Measurements from ENCODE around the gene NXPE1. TPM values are rescaled to one million over a fixed set of nuclear protein-coding genes. Genes with fewer than 3 reads are reported as not detected.
A peak's percentile ranks its signal among the peaks of the same experiment; 100 is the strongest.
"Not testable (repeated sequence)": the region's sequence is repeated elsewhere in the genome, so short reads cannot be mapped to it uniquely, and the experiment has no call there.

The NXPE1 gene
- total and polyA plus RNA-seq, 3 experiments from 2014 or later, result not detected

GRCh38 chr11:114604179-114604813, 44.6 kb upstream of the NXPE1 start:
- H3K4me3 Mint-ChIP-seq, result no peak overlapping the region
- Histone ChIP-seq H3K9me3 (ENCODE audit: low read length) (no peaks in the 10 kb centered on the region), H3K36me3 (ENCODE audit: insufficient read depth, low read length) (no peaks in the 10 kb centered on the region), H3K4me3 (ENCODE audit: low read length) (no peak overlapping the region), H3K4me1 (ENCODE audit: insufficient read depth, low read length) (no peaks in the 10 kb centered on the region), H3K27me3 (ENCODE audit: insufficient read depth, low read length, poor library complexity, severe bottlenecking) (no peaks in the 10 kb centered on the region), H3K27ac (ENCODE audit: low read depth, low read length) (no peak overlapping the region)
- no peak overlapping the region for H3K27ac Mint-ChIP-seq
- no peaks in the 10 kb centered on the region for H3K27me3 Mint-ChIP-seq
- POLR2A ChIA-PET, result no interaction called here
- no peaks in the 10 kb centered on the region for H3K36me3 Mint-ChIP-seq
- no peaks in the 10 kb centered on the region for H3K4me1 Mint-ChIP-seq
- DNase-seq, result no peak
- CTCF ChIA-PET, result no interaction called here
- peaks cover 0 to 2% (median 0%) of the 10 kb centered on the region in 5 donors for H3K9me3 Mint-ChIP-seq

- H3K4me3 ChIP-seq (ENCODE audit: low read length); CTCF ChIA-PET; H3K9me3 ChIP-seq (ENCODE audit: low read length); H3K27me3 ChIP-seq (ENCODE audit: insufficient read depth, low read length, poor library complexity, severe bottlenecking); H3K9me3 Mint-ChIP-seq; H3K27ac Mint-ChIP-seq; H3K4me1 Mint-ChIP-seq; H3K4me3 Mint-ChIP-seq; POLR2A ChIA-PET; H3K27ac ChIP-seq (ENCODE audit: low read depth, low read length); H3K36me3 ChIP-seq (ENCODE audit: insufficient read depth, low read length); H3K4me1 ChIP-seq (ENCODE audit: insufficient read depth, low read length); H3K36me3 Mint-ChIP-seq; H3K27me3 Mint-ChIP-seq: not testable (repeated sequence)
- peak in 1 of 5 donors; percentile 2 for DNase-seq
Observed at GRCh38 chr11:114603151-114603550, 43.5 kb upstream of the NXPE1 start.

- peaks cover 0 to 2% (median 0%) of the 10 kb centered on the region in 5 donors for H3K9me3 Mint-ChIP-seq
- no peak overlapping the region for H3K4me3 ChIP-seq (ENCODE audit: low read length)
- no peak for DNase-seq
- no peak overlapping the region for H3K27ac Mint-ChIP-seq
- H3K27me3 ChIP-seq (ENCODE audit: insufficient read depth, low read length, poor library complexity, severe bottlenecking), result no peaks in the 10 kb centered on the region
- no peaks in the 10 kb centered on the region for H3K36me3 Mint-ChIP-seq
- ChIA-PET POLR2A (no interaction called here), CTCF (no interaction called here)
- H3K4me1 ChIP-seq (ENCODE audit: insufficient read depth, low read length), result no peaks in the 10 kb centered on the region
- H3K9me3 ChIP-seq (ENCODE audit: low read length), result no peaks in the 10 kb centered on the region
- H3K27me3 Mint-ChIP-seq, result peaks cover 0 to 4% of the 10 kb centered on the region in 2 donors
- no peaks in the 10 kb centered on the region for H3K4me1 Mint-ChIP-seq
- H3K27ac ChIP-seq (ENCODE audit: low read depth, low read length), result no peak overlapping the region
- no peaks in the 10 kb centered on the region for H3K36me3 ChIP-seq (ENCODE audit: insufficient read depth, low read length)
- no peak overlapping the region for H3K4me3 Mint-ChIP-seq
Observed at GRCh38 chr11:114598461-114598860, 38.8 kb upstream of the NXPE1 start.

GRCh38 chr11:114596175-114596919, 36.7 kb upstream of the NXPE1 start:
- Histone ChIP-seq H3K9me3 (ENCODE audit: low read length) (no peaks in the 10 kb centered on the region), H3K27me3 (ENCODE audit: insufficient read depth, low read length, poor library complexity, severe bottlenecking) (no peaks in the 10 kb centered on the region), H3K4me1 (ENCODE audit: insufficient read depth, low read length) (no peaks in the 10 kb centered on the region), H3K36me3 (ENCODE audit: insufficient read depth, low read length) (no peaks in the 10 kb centered on the region), H3K27ac (ENCODE audit: low read depth, low read length) (no peak overlapping the region), H3K4me3 (ENCODE audit: low read length) (no peak overlapping the region)
- no peaks in the 10 kb centered on the region for H3K36me3 Mint-ChIP-seq
- H3K9me3 Mint-ChIP-seq, result no peaks in the 10 kb centered on the region
- DNase-seq, result no peak
- peak overlapping the region in 1 of 7 donors; percentile 30 for H3K4me3 Mint-ChIP-seq
- CTCF ChIA-PET, result no interaction called here
- POLR2A ChIA-PET, result no interaction called here
- peaks cover 3 to 4% of the 10 kb centered on the region in 2 donors for H3K27me3 Mint-ChIP-seq
- H3K27ac Mint-ChIP-seq, result no peak overlapping the region
- H3K4me1 Mint-ChIP-seq, result no peaks in the 10 kb centered on the region

GRCh38 chr11:114595571-114595970, 35.9 kb upstream of the NXPE1 start, which contains the start of gene NXPE4:
TSS of gene NXPE4 (minus strand) at chr11:114595786. CDS start at chr11:114594759, 1,027 bp downstream.
- CTCF ChIA-PET, result no interaction called here

GRCh38 chr11:114594703-114595102, 35.0 kb upstream of the NXPE1 start:
- H3K4me3 ChIP-seq (ENCODE audit: low read length), result no peak overlapping the region
- H3K4me1 ChIP-seq (ENCODE audit: insufficient read depth, low read length), result no peaks in the 10 kb centered on the region
- H3K27me3 Mint-ChIP-seq, result peaks cover 3 to 7% of the 10 kb centered on the region in 2 donors
- no peak for DNase-seq
- H3K27me3 ChIP-seq (ENCODE audit: insufficient read depth, low read length, poor library complexity, severe bottlenecking), result no peaks in the 10 kb centered on the region
- no peaks in the 10 kb centered on the region for H3K9me3 ChIP-seq (ENCODE audit: low read length)
- no peak overlapping the region for H3K27ac Mint-ChIP-seq
- H3K4me3 Mint-ChIP-seq, result no peak overlapping the region
- no peaks in the 10 kb centered on the region for H3K9me3 Mint-ChIP-seq
- ChIA-PET CTCF (no interaction called here), POLR2A (no interaction called here)
- H3K36me3 Mint-ChIP-seq, result no peaks in the 10 kb centered on the region
- no peaks in the 10 kb centered on the region for H3K4me1 Mint-ChIP-seq
- H3K27ac ChIP-seq (ENCODE audit: low read depth, low read length), result no peak overlapping the region
- H3K36me3 ChIP-seq (ENCODE audit: insufficient read depth, low read length), result no peaks in the 10 kb centered on the region

More at GRCh38 chr11:114595571-114595970, 35.9 kb upstream of the NXPE1 start, which contains the start of gene NXPE4:
- H3K36me3 Mint-ChIP-seq, result no peaks in the 10 kb centered on the region
- peak within 1 kb of the TSS in 1 of 7 donors; percentile 30 for H3K4me3 Mint-ChIP-seq
- Histone ChIP-seq H3K4me1 (ENCODE audit: insufficient read depth, low read length) (no peaks in the 10 kb centered on the region), H3K9me3 (ENCODE audit: low read length) (no peaks in the 10 kb centered on the region), H3K27ac (ENCODE audit: low read depth, low read length) (no peak within 1 kb of the TSS), H3K36me3 (ENCODE audit: insufficient read depth, low read length) (no peaks in the 10 kb centered on the region), H3K27me3 (ENCODE audit: insufficient read depth, low read length, poor library complexity, severe bottlenecking) (no peaks in the 10 kb centered on the region), H3K4me3 (ENCODE audit: low read length) (no peak within 1 kb of the TSS)
- no peak within 1 kb of the TSS for H3K27ac Mint-ChIP-seq
- DNase-seq, result no peak
- no peaks in the 10 kb centered on the region for H3K9me3 Mint-ChIP-seq
- H3K27me3 Mint-ChIP-seq, result peaks cover 3 to 7% of the 10 kb centered on the region in 2 donors
- POLR2A ChIA-PET, result no interaction called here
- no peaks in the 10 kb centered on the region for H3K4me1 Mint-ChIP-seq

- CTCF ChIA-PET, result no interaction called here
- POLR2A ChIA-PET, result no interaction called here
- Histone ChIP-seq H3K9me3 (ENCODE audit: low read length) (peaks cover 15% of the 10 kb centered on the region), H3K36me3 (ENCODE audit: insufficient read depth, low read length) (no peaks in the 10 kb centered on the region), H3K27ac (ENCODE audit: low read depth, low read length) (no peak overlapping the region), H3K27me3 (ENCODE audit: insufficient read depth, low read length, poor library complexity, severe bottlenecking) (no peaks in the 10 kb centered on the region), H3K4me1 (ENCODE audit: insufficient read depth, low read length) (no peaks in the 10 kb centered on the region), H3K4me3 (ENCODE audit: low read length) (no peak overlapping the region)
- DNase-seq, result no peak
- H3K27ac Mint-ChIP-seq, result no peak overlapping the region
- peaks cover 3 to 9% of the 10 kb centered on the region in 2 donors for H3K27me3 Mint-ChIP-seq
- H3K4me3 Mint-ChIP-seq, result no peak overlapping the region
- H3K9me3 Mint-ChIP-seq, result peaks cover 16 to 41% (median 23%) of the 10 kb centered on the region in 5 donors
- H3K36me3 Mint-ChIP-seq, result no peaks in the 10 kb centered on the region
- H3K4me1 Mint-ChIP-seq, result no peaks in the 10 kb centered on the region
Observed at GRCh38 chr11:114587398-114587953, 27.8 kb upstream of the NXPE1 start.

GRCh38 chr11:114586797-114587196, 27.1 kb upstream of the NXPE1 start:
- peaks cover 0 to 9% of the 10 kb centered on the region in 2 donors for H3K27me3 Mint-ChIP-seq
- Histone ChIP-seq H3K4me3 (ENCODE audit: low read length) (no peak overlapping the region), H3K4me1 (ENCODE audit: insufficient read depth, low read length) (no peaks in the 10 kb centered on the region), H3K9me3 (ENCODE audit: low read length) (peaks cover 15% of the 10 kb centered on the region), H3K27me3 (ENCODE audit: insufficient read depth, low read length, poor library complexity, severe bottlenecking) (no peaks in the 10 kb centered on the region), H3K36me3 (ENCODE audit: insufficient read depth, low read length) (no peaks in the 10 kb centered on the region), H3K27ac (ENCODE audit: low read depth, low read length) (no peak overlapping the region)
- H3K27ac Mint-ChIP-seq, result no peak overlapping the region
- H3K4me1 Mint-ChIP-seq, result no peaks in the 10 kb centered on the region
- no peak for DNase-seq
- POLR2A ChIA-PET, result no interaction called here
- CTCF ChIA-PET, result no interaction called here
- H3K36me3 Mint-ChIP-seq, result no peaks in the 10 kb centered on the region
- H3K9me3 Mint-ChIP-seq, result peaks cover 16 to 41% (median 23%) of the 10 kb centered on the region in 5 donors
- no peak overlapping the region for H3K4me3 Mint-ChIP-seq

All from CD8-positive, alpha-beta memory T cell (primary cell).